ENCODE data around the gene PRKCH.

Gene PRKCH

DNA sequence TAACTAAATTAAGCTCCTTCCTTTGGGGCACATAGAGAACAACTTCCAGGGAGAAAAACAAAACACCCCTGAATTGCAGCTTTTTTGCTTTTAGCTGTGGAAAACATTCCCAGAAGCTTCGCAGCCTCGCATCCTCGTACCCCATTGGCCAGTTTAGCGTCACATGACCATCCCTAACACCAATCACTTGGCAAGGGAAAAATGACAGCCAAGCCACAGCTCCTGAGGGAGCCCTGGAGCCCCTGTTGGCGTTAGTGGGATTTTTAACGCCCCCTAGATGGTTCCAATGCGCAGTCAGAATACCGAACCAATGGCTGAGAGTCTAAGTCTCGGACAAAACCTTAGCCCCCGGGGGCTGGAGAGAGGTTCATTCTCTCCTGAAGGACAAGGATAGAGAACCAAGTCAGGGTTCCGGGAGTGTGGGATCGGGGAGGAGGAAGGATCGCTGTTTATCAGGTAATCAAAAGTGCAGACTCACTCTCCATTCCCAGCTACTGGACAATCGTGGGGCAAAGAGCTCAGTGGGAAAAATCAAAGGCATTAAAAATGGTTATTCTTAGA is 238.3 kb downstream of the PRKCH start:
- DNase-seq = no peak

DNA sequence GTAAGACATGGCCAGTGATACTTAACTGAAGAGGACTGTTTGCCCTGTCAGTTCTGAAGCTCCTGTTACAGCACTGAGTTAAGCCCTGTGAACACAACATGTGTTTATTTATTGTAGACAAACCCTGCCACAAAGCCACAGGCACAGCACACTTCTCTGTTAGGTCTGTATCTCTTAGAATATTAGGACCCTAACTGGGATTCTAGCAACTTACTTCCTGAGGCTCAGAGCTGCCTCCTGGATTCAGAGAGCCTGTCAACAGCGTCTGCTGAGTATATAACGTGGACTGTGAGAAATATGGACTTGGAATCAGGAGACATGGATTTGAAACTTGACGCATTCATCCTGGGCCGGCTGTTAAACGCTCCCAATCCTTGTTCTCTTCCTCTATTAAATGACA is 238.9 kb downstream of the PRKCH start:
- no peak for DNase-seq

DNA sequence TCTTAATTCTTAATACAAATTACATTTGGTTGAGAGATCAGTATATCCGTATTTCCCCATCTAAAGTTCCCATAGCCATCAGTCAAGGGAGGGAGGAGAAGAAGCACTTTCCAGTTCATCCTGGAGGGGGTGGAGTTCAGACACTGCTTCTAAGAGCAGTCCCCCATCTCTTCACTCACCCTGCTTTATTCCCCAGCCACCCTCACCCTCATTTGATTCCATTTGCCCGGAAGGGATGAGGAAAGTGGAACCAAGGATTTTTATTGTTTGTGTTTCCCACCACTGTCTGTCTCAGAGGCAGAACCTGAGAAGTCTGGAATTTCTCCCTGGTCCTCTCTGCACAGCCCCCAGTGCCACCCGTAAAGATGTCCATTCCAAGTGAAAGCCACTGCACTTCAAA is 239.7 kb downstream of the PRKCH start:
- DNase-seq = no peak

DNA sequence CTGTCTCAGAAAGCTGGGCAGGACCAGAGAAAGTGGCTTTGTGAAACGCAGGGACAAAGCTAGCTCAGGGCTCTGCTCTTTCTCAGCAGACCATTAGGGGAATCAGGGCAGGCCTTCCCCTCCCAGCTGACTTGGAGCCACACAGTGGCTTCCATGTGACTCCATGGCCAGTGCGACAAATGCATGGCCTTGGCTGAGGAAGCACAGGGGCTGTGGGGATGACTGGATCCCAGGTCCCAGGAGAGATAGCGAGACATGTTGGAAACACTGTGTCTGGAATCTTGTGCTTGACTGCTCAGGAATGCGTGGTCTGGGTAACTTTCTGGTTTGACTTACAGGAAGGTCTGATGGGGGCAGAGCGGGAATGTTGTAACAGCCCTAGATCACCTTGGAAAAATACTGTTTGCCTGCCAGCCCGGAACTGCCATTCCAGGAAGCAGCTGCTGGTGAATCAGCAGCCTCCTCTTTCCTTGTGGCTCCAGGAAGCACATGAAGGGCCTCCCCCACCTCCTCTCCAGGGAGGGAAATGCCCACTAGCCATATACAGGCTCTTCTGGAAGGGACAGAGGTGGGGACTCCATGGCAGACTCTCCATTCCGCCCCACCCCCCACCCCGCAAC is 240.4 kb downstream of the PRKCH start:
- no peak for DNase-seq

DNA sequence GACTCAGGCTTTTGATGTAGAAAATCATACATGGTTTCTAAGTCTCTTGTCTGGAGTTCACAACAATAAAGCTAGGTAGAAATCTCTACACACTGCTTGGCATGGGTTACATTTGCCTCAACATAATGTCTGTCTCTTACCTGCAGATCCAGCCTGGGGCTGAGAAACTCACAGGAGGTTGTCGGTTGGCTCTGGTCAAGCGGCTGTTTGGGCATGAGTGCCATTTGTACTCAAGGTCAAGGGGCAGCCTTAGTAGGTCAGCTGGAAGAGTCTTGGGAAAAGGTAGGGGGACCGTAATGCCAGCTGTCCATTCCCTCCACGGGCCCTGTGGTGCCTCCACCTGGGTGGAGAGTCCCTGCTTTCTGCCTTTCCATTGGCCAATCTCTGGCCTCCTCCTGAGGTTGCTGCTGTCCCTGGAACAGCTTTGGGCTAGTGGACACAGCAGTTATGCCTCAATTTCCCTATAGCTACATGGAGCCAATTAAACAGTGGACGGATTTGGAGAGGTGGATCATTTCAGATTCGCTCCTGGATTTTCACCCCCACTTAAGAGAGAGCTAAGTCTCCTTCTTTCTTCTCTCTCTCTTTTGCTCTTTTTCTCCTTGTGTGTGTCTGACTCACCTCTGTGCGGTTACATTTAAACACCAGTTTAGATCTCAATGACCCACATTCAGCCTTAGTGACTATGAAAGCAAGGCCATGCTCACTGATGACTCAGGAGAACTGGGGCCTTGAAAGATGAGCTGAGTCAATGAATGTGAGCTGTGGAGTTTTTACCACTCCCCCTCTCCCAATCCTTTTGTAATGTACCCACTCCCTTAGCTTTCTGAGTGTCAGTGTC is 241.2 kb downstream of the PRKCH start:
- no peak for DNase-seq

DNA sequence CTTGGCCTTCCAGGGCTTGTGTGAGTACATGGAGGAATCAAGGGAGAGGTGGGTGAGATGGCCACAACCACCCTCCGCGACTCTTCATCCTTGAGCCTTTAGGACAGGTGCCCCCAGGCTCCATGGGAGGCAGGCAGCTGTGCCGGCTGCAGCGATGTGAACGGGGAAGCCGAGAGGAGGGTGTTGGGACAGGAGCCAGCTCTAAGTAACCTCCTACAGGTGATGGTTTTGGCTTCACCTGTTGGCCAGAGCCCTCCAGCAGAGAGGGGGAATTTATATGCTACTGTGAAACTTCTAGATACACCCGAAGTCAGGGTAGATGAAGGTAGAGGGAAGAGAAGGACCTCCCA is 241.8 kb downstream of the PRKCH start:
- no peak for DNase-seq

DNA sequence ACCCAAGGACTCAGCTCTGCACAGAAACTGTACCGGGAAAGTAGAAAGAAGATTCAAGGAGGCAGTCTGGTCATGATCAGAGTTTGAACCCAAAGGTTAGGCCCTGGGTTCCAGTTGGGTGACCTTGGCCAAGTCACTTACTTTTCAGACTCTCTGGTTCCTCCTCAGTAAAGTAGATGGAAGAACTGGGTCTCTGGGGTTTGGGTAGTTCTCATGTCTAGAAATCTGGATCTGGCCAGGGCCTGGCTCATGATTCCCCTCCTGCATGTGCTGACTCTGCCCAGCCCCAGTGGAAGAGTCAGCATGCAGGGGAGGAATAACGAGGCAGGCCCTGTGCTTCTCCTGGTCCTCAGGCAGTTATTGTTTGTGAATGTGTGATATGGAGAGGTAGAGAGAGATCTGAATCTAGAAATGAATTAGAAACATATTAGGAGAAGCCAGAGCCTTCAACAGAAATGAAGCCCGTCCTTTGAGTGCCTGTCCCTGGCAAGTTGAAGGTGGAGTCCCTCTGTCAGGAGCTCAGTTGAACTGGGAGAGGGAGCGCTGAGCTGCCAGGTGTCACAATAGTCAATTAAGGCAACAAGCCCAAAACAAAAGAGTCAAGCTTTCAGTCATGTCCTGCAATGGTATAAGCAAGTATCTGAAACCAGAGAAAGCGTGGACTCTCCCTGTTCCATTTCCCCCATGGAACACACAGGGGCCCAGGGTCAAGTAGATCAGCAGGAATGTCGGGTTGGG is 242.7 kb downstream of the PRKCH start:
- DNase-seq = no peak

DNA sequence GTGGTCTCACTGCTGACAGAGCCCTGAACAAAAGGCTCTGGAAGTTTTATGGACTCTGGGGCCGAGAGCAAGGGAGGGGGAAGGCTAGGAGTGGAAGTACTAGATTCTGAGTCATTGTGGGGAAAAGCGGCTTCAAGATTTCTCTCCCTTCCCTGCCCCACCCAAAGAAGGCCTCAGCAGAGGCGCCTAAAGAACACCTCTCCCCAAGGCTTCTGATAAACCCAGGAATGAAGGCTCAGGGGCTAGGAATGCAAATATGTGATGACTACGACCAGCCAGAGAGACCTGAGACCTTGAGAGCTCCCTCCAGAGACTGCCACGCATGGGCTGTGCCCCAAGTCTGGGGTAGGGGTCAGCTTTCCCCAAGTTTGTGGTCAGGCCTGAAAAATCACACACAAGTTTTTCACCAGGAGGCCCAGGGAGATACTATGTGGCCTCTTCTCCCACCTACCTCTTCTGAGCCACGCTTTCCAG is 243.3 kb downstream of the PRKCH start:
- DNase-seq = no peak

DNA sequence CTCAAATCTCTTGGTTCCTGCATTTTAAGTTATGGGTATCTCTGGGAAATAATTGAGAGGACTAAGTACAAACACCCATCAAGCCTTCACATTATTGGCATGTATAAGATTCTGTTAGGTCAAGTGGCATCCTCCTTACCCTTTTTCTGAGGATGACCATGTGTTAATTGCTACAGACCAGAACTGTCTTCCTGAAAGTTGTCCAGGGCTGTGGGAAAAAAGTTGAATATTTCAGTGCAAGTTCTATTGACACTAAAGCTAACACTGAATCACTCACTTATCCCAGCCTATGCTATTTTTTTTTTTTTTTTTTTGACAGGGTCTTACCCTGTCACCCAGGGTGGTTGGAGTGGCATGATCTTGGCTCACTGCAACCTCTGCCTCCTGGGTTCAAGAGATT is 243.8 kb downstream of the PRKCH start:
- DNase-seq = no peak

DNA sequence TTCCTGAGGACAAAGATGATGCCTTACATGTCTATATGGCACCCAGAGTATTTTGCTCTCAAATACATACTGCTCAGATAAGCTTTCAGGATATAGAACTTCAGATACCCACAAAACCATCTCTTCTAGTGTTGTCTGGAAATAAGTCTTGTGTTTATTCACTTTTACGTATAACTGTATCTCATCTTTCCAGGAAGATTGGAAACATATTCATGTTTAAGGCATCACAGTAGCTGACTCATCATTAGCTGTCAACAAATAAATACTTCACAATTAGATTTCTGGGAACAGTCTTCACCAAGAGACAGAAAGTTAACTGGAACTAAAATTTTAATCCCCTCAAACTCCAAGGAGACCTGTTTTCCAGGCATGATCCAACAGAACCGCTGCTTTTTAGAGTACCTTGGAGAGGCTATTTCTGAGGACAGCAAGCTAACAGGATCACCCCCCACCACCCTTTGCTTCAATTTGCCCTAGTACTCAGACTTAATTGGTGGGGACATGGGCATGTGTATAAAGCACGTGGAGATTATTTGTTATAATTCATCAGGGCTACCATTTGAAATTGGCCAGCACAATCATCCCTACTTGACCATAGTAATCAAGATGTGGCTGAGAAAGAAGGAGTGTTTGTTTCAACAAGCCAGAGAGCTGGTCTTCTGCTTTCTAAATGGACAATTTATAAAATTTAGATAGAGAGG is 244.6 kb downstream of the PRKCH start:
- DNase-seq = no peak

DNA sequence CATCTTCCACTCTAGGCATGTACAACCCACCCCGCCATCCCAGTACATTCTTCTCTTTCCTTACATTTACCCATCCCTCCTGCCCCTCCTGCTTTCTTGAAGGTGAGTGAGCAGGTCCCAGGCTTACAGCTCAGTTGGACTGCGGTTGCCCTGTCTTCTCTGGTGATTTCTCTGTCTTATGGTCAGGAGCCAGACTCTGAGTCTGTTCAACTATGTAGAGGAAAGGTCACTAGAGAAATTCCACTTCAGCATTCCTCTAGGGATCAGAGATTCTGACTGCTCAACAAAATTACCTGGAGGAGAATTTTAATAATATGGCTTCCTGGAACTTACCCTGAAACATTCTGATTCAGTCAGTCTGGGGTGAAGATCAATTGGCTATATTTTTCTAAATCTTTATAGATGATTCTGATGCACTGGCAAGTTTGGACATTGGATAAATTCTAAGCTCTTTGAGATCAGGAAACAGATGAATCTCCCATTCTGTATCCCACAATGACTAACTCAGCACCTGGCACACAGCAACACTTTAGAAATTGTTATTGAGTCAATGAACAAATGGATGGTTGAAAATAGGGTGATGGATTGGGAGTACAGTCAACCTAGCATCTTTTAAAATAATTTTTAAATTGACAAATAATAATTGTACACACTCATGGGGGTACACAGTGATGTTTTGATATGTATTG is 245.3 kb downstream of the PRKCH start:
- no peak for DNase-seq

DNA sequence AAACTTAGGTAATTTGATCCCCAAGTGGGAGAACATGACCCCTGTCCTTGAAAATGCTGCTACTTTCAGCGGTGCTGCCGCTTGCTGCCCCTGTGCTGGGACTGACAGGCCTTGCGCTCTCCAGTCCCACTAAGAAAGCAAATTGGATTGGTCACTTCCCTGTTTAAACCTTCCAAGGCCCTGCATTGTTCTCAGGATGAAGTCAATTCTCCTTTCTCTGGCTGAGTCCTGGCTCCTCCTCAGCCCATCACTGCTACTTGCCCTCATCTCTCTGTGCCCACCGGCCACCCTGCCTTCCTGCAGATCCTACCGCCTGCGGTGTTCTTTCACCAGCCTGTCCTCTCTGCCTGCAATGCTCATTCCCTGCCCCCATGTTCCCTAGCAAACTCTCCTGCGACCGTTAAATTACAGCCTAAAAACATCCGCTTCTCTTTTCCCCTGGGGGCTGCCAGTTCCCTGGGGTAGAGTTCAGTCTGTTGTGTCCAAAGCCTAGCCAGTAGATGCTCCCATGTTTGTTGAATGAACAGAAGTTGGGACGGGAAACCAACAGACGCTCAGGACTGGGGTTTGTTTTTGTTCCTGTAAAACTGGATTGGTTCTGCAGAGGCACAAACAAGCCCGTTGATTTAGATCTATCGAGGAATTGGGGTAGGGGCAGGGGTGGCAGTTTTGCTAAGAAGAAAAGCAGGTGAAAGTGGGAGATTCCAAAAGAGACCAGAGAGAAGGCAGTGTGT is 246.6 kb downstream of the PRKCH start:
- no peak for DNase-seq

DNA sequence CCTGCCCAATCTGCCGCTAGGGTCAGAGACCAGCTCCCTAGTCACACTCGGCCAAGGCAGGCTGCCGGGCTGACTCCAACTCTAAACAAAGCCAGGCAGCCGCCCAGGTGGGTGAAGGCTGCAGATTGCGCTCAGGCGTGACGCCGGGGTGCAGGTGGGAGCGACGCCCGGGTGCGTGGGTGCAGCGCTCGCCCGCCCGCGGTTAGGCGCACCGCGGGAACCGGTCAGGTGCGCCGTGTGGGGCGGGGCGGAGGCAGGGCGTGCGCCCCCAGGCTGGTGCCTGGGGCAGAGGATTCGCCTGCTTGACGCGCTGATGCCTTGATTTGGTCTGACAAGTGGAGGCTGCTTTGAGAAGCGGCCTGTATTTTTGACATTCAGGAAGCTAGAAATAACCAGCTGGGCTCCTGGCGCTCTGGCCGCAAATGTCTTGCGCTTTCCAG is 247.2 kb downstream of the PRKCH start:
- DNase-seq = peak; percentile 12 to 66

DNA sequence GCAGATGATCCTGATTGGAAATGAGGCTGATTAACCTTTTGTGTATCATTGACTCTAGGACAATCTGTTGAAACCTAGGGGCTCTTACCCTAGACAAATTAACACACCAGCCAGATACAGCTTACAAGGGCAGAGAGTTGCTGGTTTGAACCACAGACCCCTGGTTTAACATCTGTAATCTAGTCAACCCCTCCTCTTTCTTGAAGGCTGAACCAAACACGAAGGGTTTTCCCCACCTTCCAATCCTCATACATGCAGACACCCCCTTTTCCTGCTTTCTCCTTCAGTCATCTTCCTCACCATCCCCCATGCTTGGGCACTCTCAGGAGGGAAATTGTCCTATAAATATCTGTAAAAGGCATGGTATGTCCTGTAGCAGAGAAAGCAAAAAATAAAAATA is 247.9 kb downstream of the PRKCH start:
- DNase-seq = no peak

DNA sequence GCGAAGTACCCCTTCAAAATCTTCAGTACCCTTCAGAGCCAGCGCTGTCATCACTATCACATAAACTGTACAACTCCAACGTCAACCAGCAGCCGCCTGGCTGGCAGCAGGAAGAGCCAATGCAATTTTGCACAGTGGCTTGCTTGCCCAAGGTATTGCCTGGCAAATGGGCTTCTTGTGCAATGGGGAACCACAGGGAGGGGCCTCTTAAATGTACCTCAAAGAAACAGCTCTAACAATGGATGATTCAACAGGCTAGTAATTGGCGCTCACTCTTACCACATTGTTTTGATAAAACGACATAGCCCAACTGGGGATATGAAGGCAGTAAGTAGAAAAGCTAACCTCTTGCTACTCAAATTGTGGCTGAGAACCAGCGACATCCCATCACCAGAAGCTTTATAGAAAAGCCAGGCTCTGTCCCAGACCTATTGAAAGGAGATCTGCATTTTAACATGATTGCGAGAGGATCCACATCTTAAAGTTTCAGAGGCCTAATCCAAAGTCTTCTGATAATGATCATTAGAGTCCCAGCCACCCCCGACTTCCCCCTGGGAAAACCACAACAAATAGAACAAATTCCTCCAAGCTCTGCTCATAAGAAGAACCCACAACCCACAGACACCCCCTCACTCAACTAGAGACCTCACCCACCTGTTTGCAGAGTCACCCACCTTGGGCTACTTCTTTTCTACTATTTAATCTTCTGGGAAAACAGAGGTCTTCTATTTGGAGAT is 248.6 kb downstream of the PRKCH start:
- no peak for DNase-seq

DNA sequence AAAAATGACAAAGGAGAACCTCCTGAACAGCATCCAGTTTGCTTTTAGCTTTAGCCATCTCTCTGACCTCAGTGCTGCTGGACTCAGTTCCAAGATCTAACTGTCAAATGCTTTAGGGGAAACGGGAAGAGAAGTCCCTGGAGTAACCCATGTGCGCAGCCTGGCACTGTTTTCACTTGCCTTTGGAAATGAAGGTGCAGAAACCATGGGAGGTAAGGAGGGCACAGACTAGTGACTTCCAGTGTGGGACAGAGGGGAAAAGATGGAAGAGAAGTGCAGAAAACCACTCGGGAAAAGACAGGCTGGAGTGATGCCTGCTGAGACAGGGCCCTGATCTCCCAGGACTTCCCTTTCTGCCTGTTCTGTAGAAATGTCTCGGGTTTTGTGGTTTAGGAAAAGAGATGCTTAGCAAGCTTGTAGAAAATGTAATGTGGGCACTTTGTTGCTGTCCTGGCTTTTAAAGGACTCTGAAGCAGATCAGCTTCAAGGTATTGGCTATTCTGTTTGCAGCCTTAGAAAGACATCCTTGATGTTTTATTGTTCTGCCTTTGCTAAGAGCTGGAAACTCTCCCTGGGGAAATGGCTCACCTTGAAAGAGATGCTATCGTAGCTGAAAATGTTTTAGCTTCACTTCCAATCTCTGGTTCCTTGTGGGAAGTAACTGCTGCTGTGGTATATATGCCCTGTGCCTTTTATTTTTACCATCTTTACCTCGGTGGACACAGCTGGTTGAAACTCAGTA is 249.3 kb downstream of the PRKCH start:
- no peak for DNase-seq

DNA sequence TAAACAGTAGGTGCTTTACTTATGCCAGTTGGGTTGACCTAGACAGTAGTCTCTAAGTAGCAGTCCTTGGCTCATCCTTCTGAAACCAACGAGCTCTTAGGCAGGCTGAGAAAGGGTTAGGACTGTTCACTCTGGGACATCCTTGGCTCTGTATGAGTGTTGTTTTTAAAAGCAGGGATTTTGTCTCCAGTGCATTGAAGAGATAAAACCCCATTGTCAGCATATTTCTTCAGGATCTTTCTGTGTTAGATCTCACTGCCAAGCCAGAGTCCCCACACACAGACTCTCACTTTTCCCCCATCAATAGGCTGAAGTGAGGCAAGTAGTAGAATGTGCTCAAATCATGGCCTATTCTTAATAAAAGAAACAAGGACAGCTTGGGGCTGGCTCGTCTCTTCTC is 250.5 kb downstream of the PRKCH start:
- DNase-seq = no peak

DNA sequence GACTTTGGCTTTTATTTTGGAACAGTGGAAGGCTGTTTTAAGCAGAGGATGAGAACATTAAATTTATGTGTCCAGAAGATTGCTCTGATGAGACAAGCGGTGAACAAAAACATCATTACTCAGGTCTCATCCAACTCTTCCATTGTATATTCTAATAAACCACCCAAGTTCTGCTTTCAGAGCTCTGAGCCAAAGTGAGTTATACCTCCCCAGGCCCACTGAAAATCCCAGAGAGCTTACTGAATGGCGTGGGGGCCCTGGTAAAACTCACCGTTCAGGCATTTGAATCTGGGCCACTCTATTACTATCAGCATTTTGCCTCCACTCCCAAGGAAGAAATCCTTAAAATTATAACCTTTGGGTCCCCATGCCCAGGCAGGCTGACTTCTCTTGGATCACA is 251.9 kb downstream of the PRKCH start:
- DNase-seq = no peak

DNA sequence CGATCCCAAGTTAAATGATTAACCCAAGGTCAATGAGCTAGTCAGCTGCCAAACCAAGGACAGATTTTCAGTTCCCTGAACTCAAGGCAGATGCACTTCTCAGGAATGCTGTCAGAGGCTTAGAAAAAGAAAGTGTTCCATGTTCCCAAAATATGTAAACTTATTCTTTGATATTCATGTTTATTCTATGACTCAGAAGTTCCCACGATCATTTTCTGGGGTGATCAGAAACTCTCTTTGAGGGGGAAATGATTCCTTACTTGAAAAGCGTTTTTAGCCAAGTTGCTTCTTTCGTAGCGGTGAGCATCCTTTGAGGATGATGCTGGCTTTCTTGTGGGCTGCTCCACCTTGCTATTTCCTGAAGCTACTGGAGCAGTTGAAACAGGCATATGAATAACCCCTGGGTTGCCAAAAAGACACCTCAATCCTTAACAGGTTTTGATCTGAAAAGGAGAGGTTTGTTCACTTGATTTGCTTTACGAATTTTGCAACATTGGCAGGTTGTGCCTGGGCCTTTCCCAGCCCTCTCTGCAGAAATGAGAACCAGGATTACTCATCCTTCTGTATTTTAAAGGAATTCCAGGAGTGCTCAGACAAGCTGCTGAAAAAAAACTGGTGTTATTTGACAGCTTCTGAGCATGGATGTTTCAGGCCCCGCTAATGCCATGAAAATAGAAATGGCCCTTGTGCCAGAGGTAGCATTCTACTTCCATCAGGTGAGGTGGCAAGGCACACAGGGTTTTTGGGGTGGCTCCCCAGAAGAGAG is 252.6 kb downstream of the PRKCH start:
- no peak for DNase-seq

DNA sequence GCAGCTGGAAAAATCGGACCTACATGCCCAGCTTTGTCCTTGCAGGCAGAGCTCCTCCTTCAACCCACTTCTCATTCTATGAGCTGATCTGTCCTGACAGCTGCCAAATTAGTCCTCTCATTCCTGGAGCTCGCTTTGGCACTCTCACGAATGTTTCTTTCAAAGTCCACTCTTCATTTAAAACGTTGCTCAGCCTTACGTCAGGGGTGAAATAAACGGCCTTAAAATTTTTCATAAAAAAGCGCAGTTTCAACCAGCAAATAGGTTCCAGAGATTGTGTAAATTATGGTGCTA is 253.1 kb downstream of the PRKCH start:
- DNase-seq = no peak

All from cerebellar nuclear complex (tissue), 1 donor.